SK-N-MC (cell line): Measurements from ENCODE around the gene REV1.

Experiments used
- DNase-seq: peaks from one replicate; pipeline ENCODE4 v3.0.0-alpha.2; 2011; ENCODE audit warnings: low read depth, low spot score
- H3K27ac ChIP-seq: fragments of 200-600 bp; sonication (generic); 2 replicates; pipeline ENCODE4 v1.5.1; 2016; ENCODE audit warnings: mixed run types
- H3K36me3 ChIP-seq: fragments of 200-600 bp; sonication (generic); 2 replicates; pipeline ENCODE4 v1.6.1; 2017; ENCODE audit warnings: antibody characterized with exemption, low read length, mixed read lengths; ENCODE audit not compliant: insufficient read depth
- H3K4me3 ChIP-seq: fragments of 200-600 bp; sonication (generic); 2 replicates; pipeline ENCODE4 v1.5.1; 2016
- H3K9ac ChIP-seq: fragments of 200-600 bp; sonication (generic); 2 replicates; pipeline ENCODE4 v1.8.0; 2017; ENCODE audit warnings: mixed run types, mixed read lengths; ENCODE audit not compliant: insufficient read length
- H3K9me3 ChIP-seq: fragments of 200-600 bp; sonication (generic); 2 replicates; pipeline ENCODE4 v1.6.1; 2017; ENCODE audit warnings: low read depth, mild to moderate bottlenecking, antibody characterized with exemption, low read length, moderate library complexity, mixed read lengths
- EZH2 ChIP-seq: fragments of 200-600 bp; sonication (generic); IDR thresholded peaks from one replicate; pipeline ENCODE4 v1.6.1; 2017; ENCODE audit warnings: antibody characterized with exemption
- FOXP2 ChIP-seq: optimal IDR thresholded peaks from 2 replicates; pipeline ENCODE3; 2011; ENCODE audit warnings: mild to moderate bottlenecking, moderate library complexity; ENCODE audit not compliant: insufficient read depth; ENCODE audit errors: extremely low read length, control extremely low read depth
- POLR2AphosphoS5 ChIP-seq: IDR thresholded peaks from 2 replicates; pipeline ENCODE4 v1.6.1; 2012; ENCODE audit warnings: mild to moderate bottlenecking, low read depth, low read length, borderline replicate concordance

The REV1 gene

DNA sequence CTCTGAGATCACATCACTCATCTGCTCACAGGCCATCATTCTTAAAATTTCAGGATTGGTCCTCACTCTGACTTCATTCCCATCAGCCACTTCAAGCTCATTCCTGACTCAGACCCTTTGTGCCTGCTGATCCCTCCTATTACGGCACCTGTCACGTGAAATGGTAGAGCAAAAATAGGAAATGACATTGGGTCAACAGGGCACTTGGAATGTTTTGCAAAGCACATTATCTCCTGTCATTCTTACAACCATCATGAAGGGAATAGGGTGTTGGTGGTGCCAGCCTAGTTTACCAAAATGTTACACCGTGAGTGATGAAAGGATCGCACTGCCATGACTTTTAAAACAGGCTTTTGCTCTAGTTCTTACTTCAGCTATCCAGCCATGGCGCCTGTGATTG, 91.5 kb downstream of the REV1 start:
- Histone ChIP-seq H3K27ac (no peak overlapping the region), H3K4me3 (no peak overlapping the region), H3K9me3 (no peaks in the 10 kb centered on the region), H3K36me3 (peaks cover 95% of the 10 kb centered on the region), H3K9ac (no peak overlapping the region)
- DNase-seq = no peak
- TF ChIP-seq EZH2 = no peak
- no peak; the same call in 1 of the 2 replicates for TF ChIP-seq POLR2AphosphoS5
- TF ChIP-seq FOXP2 = no peak

DNA sequence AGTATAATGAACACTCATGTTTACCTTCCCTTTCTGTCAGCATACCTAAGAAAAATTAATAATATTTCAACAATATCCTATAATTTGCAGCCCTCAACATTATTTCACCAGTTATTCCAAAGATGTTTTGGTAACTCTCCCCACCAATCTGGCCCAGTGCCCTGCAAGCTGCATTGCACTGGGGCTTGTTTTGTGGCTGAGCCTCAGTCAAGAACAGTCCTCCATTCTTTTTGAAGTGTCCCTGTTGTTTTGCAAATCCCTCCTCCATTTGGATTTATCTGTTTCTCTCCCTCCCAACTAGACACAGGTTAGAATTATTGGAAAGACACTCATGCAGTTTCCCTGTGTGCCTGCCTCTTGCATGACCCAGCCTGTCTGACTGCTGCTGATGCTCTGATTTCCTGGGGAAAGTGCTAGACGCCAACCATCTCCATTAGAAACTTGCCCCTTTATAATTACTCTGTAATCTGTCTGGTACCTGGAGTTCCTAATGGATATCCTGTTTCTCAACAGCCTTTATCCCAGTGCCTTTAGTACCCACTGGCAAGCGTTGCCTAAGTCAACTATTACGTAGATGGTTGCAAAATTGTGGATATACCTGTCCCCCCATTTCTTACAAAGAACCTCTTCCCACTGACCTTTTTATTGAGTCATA, 92.4 kb downstream of the REV1 start:
- H3K36me3 ChIP-seq = peaks cover 89% of the 10 kb centered on the region
- no peak for DNase-seq
- no peak overlapping the region for H3K9ac ChIP-seq
- H3K9me3 ChIP-seq = no peaks in the 10 kb centered on the region
- H3K4me3 ChIP-seq = no peak overlapping the region
- no peak for TF ChIP-seq EZH2
- TF ChIP-seq POLR2AphosphoS5 = no peak
- TF ChIP-seq FOXP2 = no peak
- H3K27ac ChIP-seq = no peak overlapping the region

DNA sequence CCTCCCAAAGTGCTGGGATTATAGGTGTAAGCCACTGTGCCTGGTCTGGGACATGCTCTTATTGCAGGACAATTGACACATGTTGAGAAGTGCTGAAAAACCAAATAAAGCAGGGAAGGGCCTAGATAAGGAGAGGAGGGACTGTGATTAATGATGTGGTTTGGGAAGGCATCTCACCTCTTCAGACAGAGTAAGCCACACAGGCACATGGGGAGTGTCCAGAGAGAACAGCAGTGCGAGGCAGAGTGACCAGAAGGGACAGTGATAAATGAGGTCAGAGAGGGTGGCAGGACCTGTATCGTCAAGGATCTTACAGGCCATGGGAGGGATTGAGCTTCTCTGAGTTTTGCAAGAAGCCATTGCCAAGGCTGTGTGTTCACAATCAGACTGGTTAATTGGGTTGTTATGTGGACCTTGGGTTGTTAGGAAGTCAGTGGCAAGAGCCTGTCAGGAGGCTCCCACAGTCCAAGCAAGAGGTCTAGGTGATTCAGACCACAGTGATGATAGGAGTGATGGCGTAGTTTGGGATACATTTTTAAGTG, 94.2 kb downstream of the REV1 start:
- Histone ChIP-seq H3K9ac (no peak overlapping the region), H3K27ac (no peak overlapping the region), H3K9me3 (no peaks in the 10 kb centered on the region), H3K4me3 (no peak overlapping the region), H3K36me3 (peaks cover 88% of the 10 kb centered on the region)
- TF ChIP-seq EZH2 = no peak
- no peak for TF ChIP-seq FOXP2
- no peak for TF ChIP-seq POLR2AphosphoS5
- DNase-seq = no peak

DNA sequence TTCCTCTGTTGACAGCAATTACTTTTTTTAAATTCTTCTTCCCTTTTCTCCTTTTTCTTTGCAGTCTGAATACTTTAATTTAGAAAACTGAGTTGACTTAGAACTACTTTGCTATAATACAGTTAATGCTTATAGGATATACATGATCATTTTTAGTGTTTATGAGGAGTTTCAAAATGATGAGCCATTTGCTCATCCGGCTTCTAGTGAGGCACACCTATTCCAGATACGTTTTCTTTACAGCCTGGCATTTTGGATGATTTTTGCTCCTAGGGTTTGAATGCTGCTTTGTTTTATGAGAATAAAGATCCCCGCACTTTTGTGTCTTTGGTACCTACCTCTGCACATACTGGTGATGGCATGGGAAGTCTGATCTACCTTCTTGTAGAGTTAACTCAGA, 99.9 kb downstream of the REV1 start:
- DNase-seq = no peak
- Histone ChIP-seq H3K9ac (no peak overlapping the region), H3K36me3 (peaks cover 52% of the 10 kb centered on the region), H3K4me3 (no peak overlapping the region), H3K27ac (no peak overlapping the region), H3K9me3 (no peaks in the 10 kb centered on the region)
- no peak for TF ChIP-seq POLR2AphosphoS5
- TF ChIP-seq EZH2 = no peak
- no peak for TF ChIP-seq FOXP2

DNA sequence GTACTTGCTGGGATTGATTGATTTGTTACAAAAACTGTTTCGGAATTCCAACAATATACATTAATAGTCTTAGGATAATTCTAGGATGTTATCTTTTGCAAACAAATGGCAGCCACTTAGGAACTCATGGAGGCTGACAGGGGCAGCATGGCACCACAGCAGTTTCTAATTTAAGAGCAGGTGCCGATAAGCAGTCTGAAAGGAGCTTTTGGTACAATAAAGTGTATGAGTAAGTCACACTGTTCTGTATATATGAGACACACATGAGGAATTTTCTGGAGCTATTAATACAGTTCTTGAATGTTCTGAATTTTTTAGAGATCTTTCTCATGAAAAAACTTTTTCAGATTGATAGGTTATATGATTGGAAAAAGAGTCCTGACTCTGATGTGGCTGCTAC, 100.4 kb downstream of the REV1 start:
- TF ChIP-seq POLR2AphosphoS5 = no peak
- TF ChIP-seq FOXP2 = no peak
- no peak for TF ChIP-seq EZH2
- no peak for DNase-seq
- H3K9me3 ChIP-seq = no peaks in the 10 kb centered on the region
- no peak overlapping the region for H3K27ac ChIP-seq
- H3K36me3 ChIP-seq = peaks cover 51% of the 10 kb centered on the region
- no peak overlapping the region for H3K4me3 ChIP-seq
- H3K9ac ChIP-seq = no peak overlapping the region

DNA sequence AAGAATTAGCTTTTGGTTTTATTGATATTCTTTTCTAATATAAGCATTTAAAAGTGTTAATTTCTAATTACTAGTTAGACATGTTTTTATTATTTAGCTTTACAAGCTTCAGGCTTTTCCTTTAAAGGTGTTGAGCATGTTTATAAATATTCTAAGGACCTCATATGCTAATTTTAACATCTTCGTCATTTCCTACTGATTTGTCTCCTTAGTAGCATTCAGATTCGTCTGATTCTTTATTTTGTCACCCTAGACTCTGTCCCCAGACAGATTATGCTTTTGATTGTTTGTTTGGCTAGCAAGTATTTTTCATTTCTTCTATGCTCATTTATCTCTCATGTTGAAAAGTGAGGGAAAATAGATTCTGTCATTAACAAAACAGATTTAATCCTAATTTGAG, 100.9 kb downstream of the REV1 start:
- peaks cover 50% of the 10 kb centered on the region for H3K36me3 ChIP-seq
- TF ChIP-seq POLR2AphosphoS5 (no peak), EZH2 (no peak), FOXP2 (no peak)
- DNase-seq = no peak
- H3K9me3 ChIP-seq = no peaks in the 10 kb centered on the region
- no peak overlapping the region for H3K27ac ChIP-seq
- no peak overlapping the region for H3K9ac ChIP-seq
- no peak overlapping the region for H3K4me3 ChIP-seq

DNA sequence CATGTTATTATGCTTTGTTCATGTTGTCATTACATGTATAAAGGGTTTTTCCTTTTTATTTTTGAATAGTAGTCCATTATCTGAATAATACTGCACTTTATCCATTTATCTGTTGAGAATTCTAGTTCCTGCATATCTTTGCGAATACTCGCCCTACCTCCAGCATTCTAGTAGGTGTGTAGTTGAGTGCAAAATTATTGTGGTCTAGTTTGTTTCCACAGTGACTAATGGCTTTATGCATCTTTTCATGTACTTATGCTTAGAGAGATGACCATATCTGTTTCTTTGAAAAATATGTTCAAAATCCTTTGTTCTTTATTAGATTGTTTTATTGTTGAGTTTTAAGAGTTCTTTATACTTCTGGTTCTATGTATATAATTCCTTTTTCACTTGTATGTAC, 103.8 kb downstream of the REV1 start:
- no peak overlapping the region for H3K9ac ChIP-seq
- DNase-seq = no peak
- H3K4me3 ChIP-seq = no peak overlapping the region
- peaks cover 60% of the 10 kb centered on the region for H3K36me3 ChIP-seq
- no peak for TF ChIP-seq FOXP2
- no peak for TF ChIP-seq POLR2AphosphoS5
- TF ChIP-seq EZH2 = no peak
- H3K9me3 ChIP-seq = no peaks in the 10 kb centered on the region
- H3K27ac ChIP-seq = no peak overlapping the region

DNA sequence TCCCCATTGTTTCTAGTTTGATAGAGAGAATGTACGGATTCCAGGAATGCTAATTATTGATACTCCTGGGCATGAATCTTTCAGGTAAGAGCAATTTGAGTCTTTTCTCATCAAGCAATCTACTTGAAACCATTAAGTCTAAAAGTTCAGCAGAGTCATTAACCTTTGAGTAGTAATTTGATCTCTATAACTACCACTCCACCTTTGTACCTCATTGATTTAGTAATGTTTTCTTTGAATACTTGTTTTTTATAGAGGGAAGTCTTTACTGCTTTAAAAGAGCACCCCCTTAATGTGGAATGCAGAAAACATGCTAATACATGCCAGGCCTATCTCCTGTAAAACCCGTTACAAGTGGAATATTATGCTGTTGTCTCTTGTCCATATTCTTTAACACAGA, 107.7 kb downstream of the REV1 start:
- no peak for DNase-seq
- peaks cover 84% of the 10 kb centered on the region for H3K36me3 ChIP-seq
- H3K9me3 ChIP-seq = no peaks in the 10 kb centered on the region
- no peak overlapping the region for H3K27ac ChIP-seq
- H3K9ac ChIP-seq = no peak overlapping the region
- H3K4me3 ChIP-seq = no peak overlapping the region
- TF ChIP-seq EZH2 = no peak
- no peak for TF ChIP-seq POLR2AphosphoS5
- TF ChIP-seq FOXP2 = no peak

DNA sequence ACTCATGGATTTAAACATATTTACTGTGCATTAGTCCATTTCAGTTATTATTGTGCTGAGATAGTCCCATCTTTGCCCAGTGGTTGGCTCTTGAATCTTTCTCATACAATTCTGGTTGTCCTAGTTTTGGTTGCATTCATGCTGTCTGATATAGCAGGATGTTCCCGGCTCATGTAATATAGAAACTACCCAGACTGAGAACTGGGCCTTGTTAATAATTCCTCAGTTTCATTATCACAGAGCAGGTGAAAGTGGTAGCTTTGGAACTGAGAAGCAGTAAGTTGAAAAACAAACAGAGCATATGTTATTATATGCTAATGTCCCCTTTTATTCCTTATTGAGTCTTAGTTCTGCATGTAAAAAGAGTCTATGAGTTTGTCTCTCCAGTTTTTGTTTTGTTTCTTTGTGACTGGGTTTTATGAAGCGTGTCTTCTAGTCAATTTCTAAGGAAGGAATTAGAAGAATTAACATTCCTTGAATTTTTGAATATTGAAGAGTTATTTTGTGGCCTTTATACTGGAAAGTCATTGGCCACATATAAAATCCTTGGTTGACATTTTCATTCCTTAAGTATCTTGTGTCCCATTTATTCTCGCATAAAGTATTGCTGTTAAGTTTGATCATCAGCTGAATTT, 109.3 kb downstream of the REV1 start:
- no peak for DNase-seq
- no peak overlapping the region for H3K9ac ChIP-seq
- H3K9me3 ChIP-seq = no peaks in the 10 kb centered on the region
- no peak overlapping the region for H3K4me3 ChIP-seq
- peak overlapping the region; percentile 12; the same call in 1 of the 2 replicates for H3K27ac ChIP-seq
- peaks cover 88% of the 10 kb centered on the region for H3K36me3 ChIP-seq
- TF ChIP-seq EZH2 = no peak
- TF ChIP-seq FOXP2 = no peak
- no peak for TF ChIP-seq POLR2AphosphoS5
